H9 (cell line): Measurements from ENCODE around the gene GNG3. TPM values are rescaled to one million over a fixed set of nuclear protein-coding genes. Genes with fewer than 3 reads are reported as not detected.
A peak's percentile ranks its signal among the peaks of the same experiment; 100 is the strongest.

ENCODE experiments used
- DNase-seq: peaks from one replicate; pipeline ENCODE4 v3.0.0-alpha.2; 2017
- H2AFZ ChIP-seq: one replicate; pipeline ENCODE4 v1.6.1; 2013; ENCODE audit warnings: mild to moderate bottlenecking, low read length, control low read depth, moderate library complexity
- H2AK5ac ChIP-seq: 2 replicates; pipeline ENCODE4 v1.6.1; 2013; ENCODE audit warnings: low read length, control low read depth, mixed read lengths; ENCODE audit not compliant: insufficient read length
- H2BK120ac ChIP-seq: one replicate; pipeline ENCODE4 v1.6.1; 2013; ENCODE audit warnings: low read depth, mild to moderate bottlenecking, low read length, control low read depth, inconsistent platforms; ENCODE audit not compliant: poor library complexity, severe bottlenecking
- H2BK12ac ChIP-seq: 2 replicates; pipeline ENCODE4 v1.6.1; 2013; ENCODE audit warnings: low read length, control low read depth, mixed read lengths, low read depth; ENCODE audit not compliant: insufficient read length
- H2BK15ac ChIP-seq: 2 replicates; pipeline ENCODE4 v1.6.1; 2013; ENCODE audit warnings: low read depth, low read length, control low read depth
- H2BK20ac ChIP-seq: one replicate; pipeline ENCODE4 v1.6.1; 2013; ENCODE audit warnings: low read depth, mild to moderate bottlenecking, low read length, control low read depth, inconsistent platforms; ENCODE audit not compliant: poor library complexity, severe bottlenecking
- H2BK5ac ChIP-seq: 2 replicates; pipeline ENCODE4 v1.6.1; 2013; ENCODE audit warnings: low read length, control low read depth, mixed read lengths; ENCODE audit not compliant: insufficient read length
- H3K14ac ChIP-seq: 2 replicates; pipeline ENCODE4 v1.6.1; 2013; ENCODE audit warnings: low read length, control low read depth; ENCODE audit not compliant: insufficient read depth
- H3K18ac ChIP-seq: 2 replicates; pipeline ENCODE4 v1.6.1; 2013; ENCODE audit warnings: low read depth, mild to moderate bottlenecking, mixed read lengths, low read length, control low read depth; ENCODE audit not compliant: insufficient read length
- H3K23ac ChIP-seq: 2 replicates; pipeline ENCODE4 v1.6.1; 2013; ENCODE audit warnings: low read length, control low read depth, mixed read lengths, low read depth; ENCODE audit not compliant: insufficient read length
- H3K23me2 ChIP-seq: 2 replicates; pipeline ENCODE4 v1.6.1; 2013; ENCODE audit warnings: low read depth, mild to moderate bottlenecking, mixed read lengths, low read length, control low read depth; ENCODE audit not compliant: insufficient read length, poor library complexity, severe bottlenecking
- H3K27ac ChIP-seq: 2 replicates; pipeline ENCODE4 v1.5.1; 2013; ENCODE audit warnings: low read length, control low read depth, mixed read lengths, low read depth; ENCODE audit not compliant: insufficient read length
- H3K27me3 ChIP-seq: 2 replicates; pipeline ENCODE4 v1.6.1; 2013; ENCODE audit warnings: low read length, control low read depth, inconsistent platforms; ENCODE audit not compliant: insufficient read depth
- H3K4ac ChIP-seq: 2 replicates; pipeline ENCODE4 v1.6.1; 2013; ENCODE audit warnings: low read depth, mild to moderate bottlenecking, control low read depth, inconsistent platforms, low read length, moderate library complexity
- H3K4me1 ChIP-seq: 2 replicates; pipeline ENCODE4 v1.6.1; 2013; ENCODE audit warnings: low read length, control low read depth, inconsistent platforms; ENCODE audit not compliant: insufficient read depth
- H3K4me2 ChIP-seq: 2 replicates; pipeline ENCODE4 v1.6.1; 2013; ENCODE audit warnings: low read length, control low read depth, mixed read lengths; ENCODE audit not compliant: insufficient read length, insufficient read depth
- H3K56ac ChIP-seq: 2 replicates; pipeline ENCODE4 v1.6.1; 2013; ENCODE audit warnings: low read depth, mild to moderate bottlenecking, mixed read lengths, low read length, control low read depth; ENCODE audit not compliant: insufficient read length
- H3K79me1 ChIP-seq: 2 replicates; pipeline ENCODE4 v1.6.1; 2013; ENCODE audit warnings: low read depth, mild to moderate bottlenecking, moderate library complexity, low read length, control low read depth, inconsistent platforms; ENCODE audit not compliant: insufficient read depth, poor library complexity, severe bottlenecking
- H3K79me2 ChIP-seq: 2 replicates; pipeline ENCODE4 v1.6.1; 2013; ENCODE audit warnings: low read length, control low read depth, inconsistent platforms; ENCODE audit not compliant: insufficient read depth
- H3K9ac ChIP-seq: 2 replicates; pipeline ENCODE4 v1.6.1; 2013; ENCODE audit warnings: low read length, control low read depth, mixed read lengths; ENCODE audit not compliant: insufficient read length; ENCODE audit errors: extremely low read depth
- H3K9me3 ChIP-seq: one replicate; pipeline ENCODE4 v1.6.1; 2013; ENCODE audit warnings: low read depth, low read length, inconsistent platforms; ENCODE audit not compliant: control insufficient read depth
- H3T11ph ChIP-seq: one replicate; pipeline ENCODE4 v1.6.1; 2013; ENCODE audit warnings: mild to moderate bottlenecking, low read length, control low read depth, inconsistent platforms
- H4K20me1 ChIP-seq: one replicate; pipeline ENCODE4 v1.6.1; 2013; ENCODE audit not compliant: control insufficient read depth, insufficient read length, insufficient read depth
- H4K5ac ChIP-seq: 2 replicates; pipeline ENCODE4 v1.6.1; 2013; ENCODE audit warnings: low read depth, mild to moderate bottlenecking, mixed read lengths, low read length, control low read depth; ENCODE audit not compliant: insufficient read length
- H4K8ac ChIP-seq: replicated peaks from 2 replicates; pipeline ENCODE4 v1.6.1; 2013; ENCODE audit warnings: low read length, control low read depth, mixed read lengths, low read depth; ENCODE audit not compliant: insufficient read length
- H4K91ac ChIP-seq: 2 replicates; pipeline ENCODE4 v1.6.1; 2013; ENCODE audit warnings: low read depth, mild to moderate bottlenecking, moderate library complexity, mixed read lengths, low read length, control low read depth; ENCODE audit not compliant: insufficient read length
- H3K27ac Mint-ChIP-seq, 3 experiments: 2 replicates in 2 of 3; 3 replicates in 1 of 3; pipeline ENCODE4 v1.8.0; 2020 to 2021; ENCODE audit warnings: mixed read lengths in 3 of 3, mild to moderate bottlenecking in 1 of 3, moderate library complexity in 1 of 3
- H3K27me3 Mint-ChIP-seq: 2 replicates; pipeline ENCODE4 v1.8.0; 2021; ENCODE audit warnings: low read depth, mild to moderate bottlenecking, moderate library complexity, mixed read lengths
- H3K36me3 Mint-ChIP-seq, 3 experiments: 2 replicates in 2 of 3; 3 replicates in 1 of 3; pipeline ENCODE4 v1.8.0; 2020 to 2021; ENCODE audit warnings: low read depth in 3 of 3, mixed read lengths in 3 of 3; ENCODE audit not compliant: insufficient read depth in 1 of 3
- H3K4me1 Mint-ChIP-seq, 2 experiments: 2 replicates each; pipeline ENCODE4 v1.8.0; 2020; ENCODE audit warnings: mixed read lengths in 2 of 2
- H3K4me3 Mint-ChIP-seq, 2 experiments: 2 replicates in 1 of 2; 3 replicates in 1 of 2; pipeline ENCODE4 v1.8.0; 2020 to 2021; ENCODE audit warnings: mild to moderate bottlenecking in 2 of 2, mixed read lengths in 2 of 2, moderate library complexity in 1 of 2
- H3K9me3 Mint-ChIP-seq, 2 experiments: 2 replicates in 1 of 2; 3 replicates in 1 of 2; pipeline ENCODE4 v1.8.0; 2020; ENCODE audit warnings: mild to moderate bottlenecking in 2 of 2, mixed read lengths in 2 of 2, moderate library complexity in 1 of 2
- CTCF ChIP-seq: fragments of 200-600 bp; sonication (generic); conservative IDR thresholded peaks from 3 replicates; pipeline ENCODE4 v1.8.0; 2021; ENCODE audit warnings: antibody characterized with exemption, mild to moderate bottlenecking
- WGBS: extraction: QIAGEN DNeasy Blood & Tissue Kit; methylation state at CpG from one replicate; pipeline ENCODE4 v1.1.7; 2013; ENCODE audit warnings: missing lambda C conversion rate, low lambda C conversion rate, mixed read lengths; ENCODE audit not compliant: insufficient read length; ENCODE audit errors: extremely low coverage; 5-methylcytosine and 5-hydroxymethylcytosine counted together
- total RNA-seq: library from RNA; stranded (reverse); gene quantifications from 2 replicates; pipeline ENCODE4 v1.2.1, GENCODE V29; 2021

Gene GNG3
- total RNA-seq, 1 experiment from 2014 or later = 3.2 TPM

- no peak for TF ChIP-seq CTCF
- Histone ChIP-seq H2AK5ac (no peak within 1 kb of the TSS), H4K5ac (peak within 1 kb of the TSS; percentile 19), H3K9me3 (no peaks in the 10 kb centered on the region), H3K18ac (peak within 1 kb of the TSS; percentile 72), H4K8ac (no peak within 1 kb of the TSS), H4K91ac (no peak within 1 kb of the TSS), H3K4me2 (peak within 1 kb of the TSS; percentile 79), H3K23ac (no peak within 1 kb of the TSS), H2BK20ac (no peak within 1 kb of the TSS), H3K9ac (peak within 1 kb of the TSS; percentile 86), H2BK12ac (no peak within 1 kb of the TSS), H3K79me1 (no peaks in the 10 kb centered on the region), H2BK15ac (no peak within 1 kb of the TSS), H2BK120ac (no peak within 1 kb of the TSS), H2AFZ (no peak within 1 kb of the TSS), H3K79me2 (no peaks in the 10 kb centered on the region), H3K4me1 (no peaks in the 10 kb centered on the region), H3K56ac (no peak within 1 kb of the TSS), H3K14ac (peak within 1 kb of the TSS; percentile 66), H3T11ph (no peak within 1 kb of the TSS), H3K27me3 (no peaks in the 10 kb centered on the region), H3K23me2 (peaks cover 8% of the 10 kb centered on the region), H3K4ac (no peak within 1 kb of the TSS), H4K20me1 (no peaks in the 10 kb centered on the region), H2BK5ac (no peak within 1 kb of the TSS), H3K27ac (peak within 1 kb of the TSS; percentile 12)
- H3K4me3 Mint-ChIP-seq = peak within 1 kb of the TSS; percentile 85 to 92
- H3K27me3 Mint-ChIP-seq = no peaks in the 10 kb centered on the region
- 0 out of 5 replicates have a peak, but pooled peaks cover 0 to 2% of the 10 kb centered on the region in 2 experiments for H3K9me3 Mint-ChIP-seq
- DNase-seq = peak; percentile 81
- WGBS = no CpG with 5 or more reads among the region's 55 CpGs
- peak within 1 kb of the TSS; percentile 70 to 96 (median 91); a peak in 6 of 7 replicates for H3K27ac Mint-ChIP-seq
- peaks cover 14 to 35% (median 33%) of the 10 kb centered on the region in 3 experiments; a peak in 6 of 7 replicates for H3K36me3 Mint-ChIP-seq
- H3K4me1 Mint-ChIP-seq = peaks cover 15 to 20% of the 10 kb centered on the region in 2 experiments
Measured at GRCh38 chr11:62678770-62679696, 28.4 kb upstream of the GNG3 start, which contains the start of gene UBXN1. Gene UBXN1, minus strand, starts transcription at chr11:62679073. Its CDS starts 150 bp downstream, at chr11:62678923.
